Measurements from ENCODE around the gene ZNF423. TPM values are rescaled to one million over a fixed set of nuclear protein-coding genes. Genes with fewer than 3 reads are reported as not detected.

ZNF423 gene
- total RNA-seq, 4 donors from 2014 or later: 0.72 to 5.9 (median 1.1) TPM

DNA sequence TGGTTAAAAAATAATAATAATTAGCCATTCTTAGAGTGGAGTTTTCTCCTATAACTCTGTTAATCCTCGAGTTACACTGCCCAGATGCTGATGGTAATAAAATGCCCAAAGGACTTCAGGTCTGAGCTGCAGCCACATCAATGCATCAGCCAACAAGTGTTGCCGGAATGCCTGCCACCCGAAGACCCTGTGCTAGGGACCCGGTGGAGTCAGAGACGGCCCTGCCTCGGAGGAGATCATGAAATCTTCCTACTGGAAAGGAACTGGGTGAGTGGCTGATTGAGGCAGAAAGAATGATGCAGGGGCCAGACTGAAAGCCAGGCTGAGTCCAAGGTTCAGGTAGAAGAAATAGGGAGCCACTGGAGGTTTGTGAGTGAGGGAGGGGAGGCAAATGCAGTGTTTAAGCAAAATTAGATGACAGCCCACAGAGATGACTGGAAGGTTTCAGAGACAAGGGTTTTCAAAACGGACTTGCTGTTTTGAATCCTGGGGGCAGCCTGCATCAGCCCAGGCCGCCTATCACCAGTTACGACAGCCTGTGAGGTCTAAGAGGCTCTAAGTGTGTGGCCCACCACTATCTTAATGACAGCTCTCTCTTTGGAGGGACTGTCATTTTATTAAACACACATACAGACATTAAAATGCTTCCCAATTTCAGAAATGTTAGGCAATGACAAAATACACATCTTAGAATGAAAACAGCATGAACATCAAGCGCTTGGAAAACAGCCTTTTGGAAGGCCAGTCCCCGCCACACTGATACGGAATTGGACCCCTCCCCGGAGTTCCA, 100.0 kb downstream of the ZNF423 start:
- Histone ChIP-seq H3K4me3 (peak overlapping the region in 1 of 4 donors; percentile 60), H3K27me3 (peaks cover 0 to 3% (median 0%) of the 10 kb centered on the region in 4 donors), H3K27ac (peak overlapping the region in 1 of 4 donors; percentile 16), H3K4me1 (peaks cover 4 to 26% (median 9%) of the 10 kb centered on the region in 3 donors), H3K36me3 (no peaks in the 10 kb centered on the region), H3K9me3 (no peaks in the 10 kb centered on the region)
- WGBS, 2 donors: 62 to 69% methylated on average over 12 to 13 of the region's 13 CpGs
- intact Hi-C loops (cut with DNase I): no loop called here
- DNase-seq: no peak
- TF ChIP-seq, protein P1, sequence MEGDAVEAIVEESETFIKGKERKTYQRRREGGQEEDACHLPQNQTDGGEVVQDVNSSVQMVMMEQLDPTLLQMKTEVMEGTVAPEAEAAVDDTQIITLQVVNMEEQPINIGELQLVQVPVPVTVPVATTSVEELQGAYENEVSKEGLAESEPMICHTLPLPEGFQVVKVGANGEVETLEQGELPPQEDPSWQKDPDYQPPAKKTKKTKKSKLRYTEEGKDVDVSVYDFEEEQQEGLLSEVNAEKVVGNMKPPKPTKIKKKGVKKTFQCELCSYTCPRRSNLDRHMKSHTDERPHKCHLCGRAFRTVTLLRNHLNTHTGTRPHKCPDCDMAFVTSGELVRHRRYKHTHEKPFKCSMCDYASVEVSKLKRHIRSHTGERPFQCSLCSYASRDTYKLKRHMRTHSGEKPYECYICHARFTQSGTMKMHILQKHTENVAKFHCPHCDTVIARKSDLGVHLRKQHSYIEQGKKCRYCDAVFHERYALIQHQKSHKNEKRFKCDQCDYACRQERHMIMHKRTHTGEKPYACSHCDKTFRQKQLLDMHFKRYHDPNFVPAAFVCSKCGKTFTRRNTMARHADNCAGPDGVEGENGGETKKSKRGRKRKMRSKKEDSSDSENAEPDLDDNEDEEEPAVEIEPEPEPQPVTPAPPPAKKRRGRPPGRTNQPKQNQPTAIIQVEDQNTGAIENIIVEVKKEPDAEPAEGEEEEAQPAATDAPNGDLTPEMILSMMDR (IDR thresholded peaks at IDR 0.05): no peak
- TF ChIP-seq POLR2A (IDR thresholded peaks at IDR 0.05): no peak

DNA sequence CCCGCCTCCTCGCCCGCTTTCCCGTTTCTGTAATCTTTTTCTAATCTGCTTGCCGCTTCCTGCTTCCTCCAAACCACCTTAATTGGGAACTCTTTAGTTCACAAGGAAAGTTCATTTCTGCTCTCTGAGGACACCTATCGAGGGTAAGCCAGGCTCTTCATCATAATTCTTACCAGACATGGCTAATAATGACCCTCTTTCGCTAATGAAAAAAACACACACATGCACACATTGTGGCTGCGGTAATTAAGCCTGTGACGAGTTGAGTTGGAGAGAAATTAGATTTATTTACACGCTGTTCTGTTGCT, 100.6 kb downstream of the ZNF423 start:
- Histone ChIP-seq H3K4me3 (peak overlapping the region; percentile 16 to 60 (median 37)), H3K27ac (peak overlapping the region; percentile 53 to 78 (median 64)), H3K4me1 (peaks cover 4 to 31% (median 9%) of the 10 kb centered on the region in 3 donors), H3K27me3 (peaks cover 0 to 3% (median 0%) of the 10 kb centered on the region in 4 donors), H3K9me3 (no peaks in the 10 kb centered on the region), H3K36me3 (no peaks in the 10 kb centered on the region)
- WGBS, 2 donors: 2 to 10% methylated on average over 10 of the region's 10 CpGs
- TF ChIP-seq, protein P1 (IDR thresholded peaks at IDR 0.05): peak in 4 of 6 experiments; percentile 25 to 41 (median 35)
- no peak for TF ChIP-seq POLR2A (IDR thresholded peaks at IDR 0.05)
- intact Hi-C loops (cut with DNase I): no loop called here
- DNase-seq: no peak

DNA sequence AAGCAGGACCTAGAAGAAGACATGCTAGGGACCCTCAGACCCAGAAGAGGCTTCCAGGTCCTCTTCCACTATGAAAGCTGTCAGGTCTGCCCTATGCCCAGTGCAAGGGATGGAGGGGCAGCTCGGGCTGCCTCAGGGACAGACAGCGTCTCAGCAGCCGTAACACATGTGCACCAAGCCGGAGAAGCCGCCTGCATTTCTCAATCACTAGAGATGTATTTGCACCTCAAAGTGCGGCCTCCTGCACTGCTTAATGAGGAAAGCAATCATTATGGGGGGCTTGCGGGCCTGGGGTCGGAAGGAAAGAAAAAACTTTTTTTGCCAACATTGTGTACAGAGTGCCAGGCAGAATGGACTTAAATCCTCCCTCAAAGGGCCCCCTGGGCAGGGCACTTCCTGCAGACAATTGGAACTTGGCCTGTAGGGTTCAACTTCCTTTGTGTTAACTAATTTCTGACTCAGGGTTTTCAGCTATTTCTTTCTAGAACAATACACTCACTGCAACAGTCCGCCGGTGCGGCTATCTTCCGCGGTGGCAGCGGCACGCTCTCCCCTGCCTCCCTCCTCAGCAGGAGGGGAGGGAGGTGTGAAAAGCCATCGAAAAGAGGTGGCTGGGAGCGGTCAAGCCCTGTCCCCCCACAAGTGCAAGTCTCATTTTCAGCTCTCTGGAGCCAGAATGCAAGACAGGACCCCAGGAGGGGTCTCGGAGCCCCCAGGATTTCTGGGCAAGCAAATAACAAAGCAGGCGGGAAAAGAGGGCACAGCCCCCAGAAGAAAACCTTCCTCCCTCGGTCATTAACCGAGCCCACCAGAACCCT, 101.2 kb downstream of the ZNF423 start:
- DNase-seq: no peak
- Histone ChIP-seq H3K4me3 (peak overlapping the region; percentile 16 to 60 (median 37)), H3K4me1 (peaks cover 4 to 37% (median 9%) of the 10 kb centered on the region in 3 donors), H3K27ac (peak overlapping the region; percentile 53 to 78 (median 64)), H3K36me3 (no peaks in the 10 kb centered on the region), H3K27me3 (peaks cover 0 to 3% (median 0%) of the 10 kb centered on the region in 4 donors), H3K9me3 (no peaks in the 10 kb centered on the region)
- WGBS, 2 donors: 12 to 35% methylated on average over 7 to 17 of the region's 21 CpGs
- intact Hi-C loops (cut with DNase I): no loop called here
- TF ChIP-seq POLR2A (IDR thresholded peaks at IDR 0.05): no peak
- TF ChIP-seq, protein P1 (IDR thresholded peaks at IDR 0.05): no peak

DNA sequence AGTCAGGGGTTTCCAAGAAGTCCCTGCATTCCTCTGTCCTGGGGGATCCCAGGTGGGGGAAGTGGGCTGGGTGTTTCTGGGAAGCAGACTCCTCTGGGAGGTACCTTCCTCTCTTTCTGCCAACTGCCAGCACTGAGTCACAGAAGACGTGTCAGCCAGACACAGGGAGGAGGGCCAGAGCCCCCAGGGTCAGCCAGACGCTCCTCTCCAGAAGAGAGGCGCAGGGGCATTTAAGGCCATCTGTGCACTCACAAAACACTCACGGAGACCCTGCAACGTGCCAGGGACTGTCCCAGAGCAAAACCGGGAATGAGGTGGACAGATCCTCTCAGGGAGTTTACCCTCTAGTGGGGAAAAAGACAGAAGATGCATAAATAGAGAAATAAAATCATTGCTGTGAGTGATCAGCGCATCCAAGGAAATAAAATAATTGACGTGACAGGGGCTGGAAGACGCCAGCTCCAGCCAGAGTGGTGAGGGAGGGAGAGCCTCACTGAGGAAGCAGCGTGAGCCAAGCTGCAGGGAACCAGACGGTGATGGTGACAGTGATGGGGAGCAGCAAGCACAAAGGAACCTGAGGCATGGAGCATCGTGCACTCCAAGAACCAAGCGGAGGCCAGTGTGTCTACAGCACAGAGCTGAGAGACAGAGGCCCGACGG, 105.4 kb downstream of the ZNF423 start:
- no peak overlapping the region for H3K4me3 ChIP-seq
- no peak for DNase-seq
- H3K27ac ChIP-seq: no peak overlapping the region
- H3K27me3 ChIP-seq: peaks cover 0 to 8% (median 0%) of the 10 kb centered on the region in 4 donors
- intact Hi-C loops (cut with DNase I): no loop called here
- 55 to 57% methylated on average over 14 of the region's 15 CpGs for WGBS, 2 donors
- H3K4me1 ChIP-seq: peaks cover 5 to 29% (median 8%) of the 10 kb centered on the region in 3 donors
- H3K36me3 ChIP-seq: no peaks in the 10 kb centered on the region
- H3K9me3 ChIP-seq: no peaks in the 10 kb centered on the region
- no peak for TF ChIP-seq POLR2A (IDR thresholded peaks at IDR 0.05)
- TF ChIP-seq, protein P1 (IDR thresholded peaks at IDR 0.05): no peak
